C4-2B (cell line): ENCODE measurements around the gene RAP1GAP.

Experiments
- ZFX ChIP-seq: fragments of 450-650 bp; IDR thresholded peaks from 2 replicates; pipeline ENCODE4 v1.6.1; 2017
- TF ChIP-seq, protein P1 (sequence below): fragments of 450-650 bp; conservative IDR thresholded peaks from 2 replicates; pipeline ENCODE4 v1.5.1; 2017; ENCODE audit warnings: mild to moderate bottlenecking

DNA sequence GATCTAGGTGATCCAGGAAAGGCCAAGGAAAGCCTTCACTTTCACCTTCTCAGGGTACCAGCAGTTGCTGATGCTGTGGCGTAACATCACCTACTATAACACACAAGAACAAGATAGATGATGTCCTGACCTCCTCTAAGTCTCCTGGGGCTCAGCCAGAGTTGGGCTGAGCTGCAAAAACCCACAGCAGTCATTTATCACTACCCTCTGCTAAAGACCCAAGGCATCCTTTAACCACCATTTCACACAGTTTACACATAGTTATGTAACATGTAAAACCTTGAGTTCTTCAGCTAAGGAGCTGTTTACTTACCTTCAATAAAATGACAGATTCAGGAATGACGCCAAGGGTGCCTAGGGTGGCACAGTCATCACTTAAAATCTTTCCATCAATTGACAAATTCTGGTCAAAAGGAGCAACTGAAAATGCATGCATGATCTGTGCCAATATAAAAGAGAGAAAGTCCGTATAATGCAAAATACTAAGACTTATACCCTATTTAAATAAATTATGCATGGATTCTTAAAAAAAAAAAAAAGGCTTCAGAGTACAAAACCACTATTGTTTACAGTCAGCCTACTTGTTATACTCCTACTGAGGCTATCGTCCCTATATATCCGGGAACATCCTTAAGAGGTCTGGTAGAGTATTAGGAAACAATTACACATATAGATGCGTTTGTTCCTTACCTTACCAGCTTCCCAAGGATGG is 20.7 kb upstream of the RAP1GAP start:
- TF ChIP-seq, protein P1, sequence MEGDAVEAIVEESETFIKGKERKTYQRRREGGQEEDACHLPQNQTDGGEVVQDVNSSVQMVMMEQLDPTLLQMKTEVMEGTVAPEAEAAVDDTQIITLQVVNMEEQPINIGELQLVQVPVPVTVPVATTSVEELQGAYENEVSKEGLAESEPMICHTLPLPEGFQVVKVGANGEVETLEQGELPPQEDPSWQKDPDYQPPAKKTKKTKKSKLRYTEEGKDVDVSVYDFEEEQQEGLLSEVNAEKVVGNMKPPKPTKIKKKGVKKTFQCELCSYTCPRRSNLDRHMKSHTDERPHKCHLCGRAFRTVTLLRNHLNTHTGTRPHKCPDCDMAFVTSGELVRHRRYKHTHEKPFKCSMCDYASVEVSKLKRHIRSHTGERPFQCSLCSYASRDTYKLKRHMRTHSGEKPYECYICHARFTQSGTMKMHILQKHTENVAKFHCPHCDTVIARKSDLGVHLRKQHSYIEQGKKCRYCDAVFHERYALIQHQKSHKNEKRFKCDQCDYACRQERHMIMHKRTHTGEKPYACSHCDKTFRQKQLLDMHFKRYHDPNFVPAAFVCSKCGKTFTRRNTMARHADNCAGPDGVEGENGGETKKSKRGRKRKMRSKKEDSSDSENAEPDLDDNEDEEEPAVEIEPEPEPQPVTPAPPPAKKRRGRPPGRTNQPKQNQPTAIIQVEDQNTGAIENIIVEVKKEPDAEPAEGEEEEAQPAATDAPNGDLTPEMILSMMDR = no peak
- no peak for TF ChIP-seq ZFX
